ENCODE results near the gene NCEH1.

DNA sequence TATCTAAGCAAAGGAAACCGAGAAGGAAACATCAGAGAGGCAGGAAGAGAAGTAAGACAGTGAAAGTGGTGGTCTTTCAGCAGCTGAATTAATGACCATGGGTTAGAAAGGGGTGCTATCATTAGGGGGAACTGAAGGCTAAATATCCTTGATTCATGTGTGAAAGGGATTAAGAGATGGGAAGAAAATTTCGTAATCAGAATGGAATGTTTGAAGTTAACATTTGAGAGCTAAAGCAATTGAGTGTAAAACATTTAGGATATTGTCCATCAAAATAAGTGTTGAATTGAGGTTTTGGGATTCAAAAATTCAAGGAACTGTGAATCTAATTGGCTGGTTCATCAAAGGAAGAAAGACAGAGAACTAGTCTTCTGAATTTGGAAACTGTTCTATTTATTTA is 35.6 kb upstream of the NCEH1 start:
- TF ChIP-seq EZH2 (IDR thresholded peaks at IDR 0.05), result no peak
- TF ChIP-seq, protein P1, sequence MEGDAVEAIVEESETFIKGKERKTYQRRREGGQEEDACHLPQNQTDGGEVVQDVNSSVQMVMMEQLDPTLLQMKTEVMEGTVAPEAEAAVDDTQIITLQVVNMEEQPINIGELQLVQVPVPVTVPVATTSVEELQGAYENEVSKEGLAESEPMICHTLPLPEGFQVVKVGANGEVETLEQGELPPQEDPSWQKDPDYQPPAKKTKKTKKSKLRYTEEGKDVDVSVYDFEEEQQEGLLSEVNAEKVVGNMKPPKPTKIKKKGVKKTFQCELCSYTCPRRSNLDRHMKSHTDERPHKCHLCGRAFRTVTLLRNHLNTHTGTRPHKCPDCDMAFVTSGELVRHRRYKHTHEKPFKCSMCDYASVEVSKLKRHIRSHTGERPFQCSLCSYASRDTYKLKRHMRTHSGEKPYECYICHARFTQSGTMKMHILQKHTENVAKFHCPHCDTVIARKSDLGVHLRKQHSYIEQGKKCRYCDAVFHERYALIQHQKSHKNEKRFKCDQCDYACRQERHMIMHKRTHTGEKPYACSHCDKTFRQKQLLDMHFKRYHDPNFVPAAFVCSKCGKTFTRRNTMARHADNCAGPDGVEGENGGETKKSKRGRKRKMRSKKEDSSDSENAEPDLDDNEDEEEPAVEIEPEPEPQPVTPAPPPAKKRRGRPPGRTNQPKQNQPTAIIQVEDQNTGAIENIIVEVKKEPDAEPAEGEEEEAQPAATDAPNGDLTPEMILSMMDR (IDR thresholded peaks at IDR 0.05 in 2 of 3, conservative IDR thresholded peaks at IDR 0.05 in 1 of 3; ENCODE audit: borderline replicate concordance in 1 of 3, insufficient read depth in 1 of 3, low read depth in 2 of 3, low read length in 2 of 3), result no peak
- TF ChIP-seq EZH2phosphoT487 (IDR thresholded peaks at IDR 0.05; ENCODE audit: borderline replicate concordance), result no peak
- TF ChIP-seq, protein P2, sequence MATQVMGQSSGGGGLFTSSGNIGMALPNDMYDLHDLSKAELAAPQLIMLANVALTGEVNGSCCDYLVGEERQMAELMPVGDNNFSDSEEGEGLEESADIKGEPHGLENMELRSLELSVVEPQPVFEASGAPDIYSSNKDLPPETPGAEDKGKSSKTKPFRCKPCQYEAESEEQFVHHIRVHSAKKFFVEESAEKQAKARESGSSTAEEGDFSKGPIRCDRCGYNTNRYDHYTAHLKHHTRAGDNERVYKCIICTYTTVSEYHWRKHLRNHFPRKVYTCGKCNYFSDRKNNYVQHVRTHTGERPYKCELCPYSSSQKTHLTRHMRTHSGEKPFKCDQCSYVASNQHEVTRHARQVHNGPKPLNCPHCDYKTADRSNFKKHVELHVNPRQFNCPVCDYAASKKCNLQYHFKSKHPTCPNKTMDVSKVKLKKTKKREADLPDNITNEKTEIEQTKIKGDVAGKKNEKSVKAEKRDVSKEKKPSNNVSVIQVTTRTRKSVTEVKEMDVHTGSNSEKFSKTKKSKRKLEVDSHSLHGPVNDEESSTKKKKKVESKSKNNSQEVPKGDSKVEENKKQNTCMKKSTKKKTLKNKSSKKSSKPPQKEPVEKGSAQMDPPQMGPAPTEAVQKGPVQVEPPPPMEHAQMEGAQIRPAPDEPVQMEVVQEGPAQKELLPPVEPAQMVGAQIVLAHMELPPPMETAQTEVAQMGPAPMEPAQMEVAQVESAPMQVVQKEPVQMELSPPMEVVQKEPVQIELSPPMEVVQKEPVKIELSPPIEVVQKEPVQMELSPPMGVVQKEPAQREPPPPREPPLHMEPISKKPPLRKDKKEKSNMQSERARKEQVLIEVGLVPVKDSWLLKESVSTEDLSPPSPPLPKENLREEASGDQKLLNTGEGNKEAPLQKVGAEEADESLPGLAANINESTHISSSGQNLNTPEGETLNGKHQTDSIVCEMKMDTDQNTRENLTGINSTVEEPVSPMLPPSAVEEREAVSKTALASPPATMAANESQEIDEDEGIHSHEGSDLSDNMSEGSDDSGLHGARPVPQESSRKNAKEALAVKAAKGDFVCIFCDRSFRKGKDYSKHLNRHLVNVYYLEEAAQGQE (IDR thresholded peaks at IDR 0.05; ENCODE audit: low read depth), result no peak
- no peak for TF ChIP-seq POLR2A (IDR thresholded peaks at IDR 0.05; ENCODE audit: borderline replicate concordance, extremely low read depth, insufficient read depth, insufficient read length)

Measured in HCT116 (cell line).